ENCODE results near the gene RPS6KA5. TPM values are rescaled to one million over a fixed set of nuclear protein-coding genes. Genes with fewer than 3 reads are reported as not detected.

The RPS6KA5 gene
- total RNA-seq, 1 donor from 2014 or later = 8.0 TPM

DNA sequence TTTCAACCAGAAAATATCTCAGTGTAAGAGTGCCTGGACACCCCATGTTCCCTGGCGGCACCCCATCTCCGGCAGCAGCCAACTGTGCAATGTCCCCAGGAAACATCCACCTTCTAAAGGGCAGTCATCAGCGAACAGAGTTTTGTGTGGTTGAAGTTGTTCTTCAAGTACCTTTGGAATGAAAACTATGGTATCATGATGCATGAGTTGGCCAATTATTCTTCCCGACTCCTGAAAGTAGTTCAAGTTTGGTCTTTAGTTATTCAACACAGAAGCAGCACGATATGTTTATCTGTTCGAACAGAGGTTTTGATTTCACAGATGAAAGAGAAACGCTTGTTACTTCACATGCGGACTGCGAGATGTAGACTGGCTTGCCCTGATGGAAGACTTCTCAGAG lies 223.1 kb downstream of the RPS6KA5 start:
- DNase-seq (no peak), ATAC-seq (peak; percentile 40)
- H3K27me3 ChIP-seq = no peaks in the 10 kb centered on the region
- no peak overlapping the region for H3K27ac ChIP-seq
- peaks cover 6% of the 10 kb centered on the region for H3K4me1 ChIP-seq
- intact Hi-C loops (cut with DNase I) = no loop called here
- TF ChIP-seq, protein P1, sequence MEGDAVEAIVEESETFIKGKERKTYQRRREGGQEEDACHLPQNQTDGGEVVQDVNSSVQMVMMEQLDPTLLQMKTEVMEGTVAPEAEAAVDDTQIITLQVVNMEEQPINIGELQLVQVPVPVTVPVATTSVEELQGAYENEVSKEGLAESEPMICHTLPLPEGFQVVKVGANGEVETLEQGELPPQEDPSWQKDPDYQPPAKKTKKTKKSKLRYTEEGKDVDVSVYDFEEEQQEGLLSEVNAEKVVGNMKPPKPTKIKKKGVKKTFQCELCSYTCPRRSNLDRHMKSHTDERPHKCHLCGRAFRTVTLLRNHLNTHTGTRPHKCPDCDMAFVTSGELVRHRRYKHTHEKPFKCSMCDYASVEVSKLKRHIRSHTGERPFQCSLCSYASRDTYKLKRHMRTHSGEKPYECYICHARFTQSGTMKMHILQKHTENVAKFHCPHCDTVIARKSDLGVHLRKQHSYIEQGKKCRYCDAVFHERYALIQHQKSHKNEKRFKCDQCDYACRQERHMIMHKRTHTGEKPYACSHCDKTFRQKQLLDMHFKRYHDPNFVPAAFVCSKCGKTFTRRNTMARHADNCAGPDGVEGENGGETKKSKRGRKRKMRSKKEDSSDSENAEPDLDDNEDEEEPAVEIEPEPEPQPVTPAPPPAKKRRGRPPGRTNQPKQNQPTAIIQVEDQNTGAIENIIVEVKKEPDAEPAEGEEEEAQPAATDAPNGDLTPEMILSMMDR (IDR thresholded peaks at IDR 0.05) = no peak
- no peaks in the 10 kb centered on the region for H3K9me3 ChIP-seq
- H3K4me3 ChIP-seq = no peak overlapping the region
- no peaks in the 10 kb centered on the region for H3K36me3 ChIP-seq

DNA sequence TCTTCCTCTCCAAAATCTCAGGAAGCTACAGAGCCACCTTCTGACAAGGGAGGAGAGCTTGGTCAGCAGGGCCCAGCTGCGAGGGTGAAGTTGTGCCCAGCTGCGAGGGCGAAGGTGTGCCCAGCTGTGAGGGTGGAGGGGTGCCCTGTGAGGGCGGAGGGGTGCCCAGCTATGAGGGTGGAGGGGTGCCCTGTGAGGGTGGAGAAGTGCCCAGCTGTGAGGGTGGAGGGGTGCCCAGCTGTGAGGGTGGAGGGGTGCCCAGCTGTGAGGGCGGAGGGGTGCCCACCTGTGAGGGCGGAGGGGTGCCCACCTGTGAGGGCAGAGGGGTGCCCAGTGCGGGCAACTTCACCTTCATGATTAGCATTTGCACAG lies 223.8 kb downstream of the RPS6KA5 start:
- Histone ChIP-seq H3K36me3 (no peaks in the 10 kb centered on the region), H3K4me3 (no peak overlapping the region), H3K27me3 (no peaks in the 10 kb centered on the region), H3K27ac (no peak overlapping the region), H3K4me1 (peaks cover 6% of the 10 kb centered on the region), H3K9me3 (no peaks in the 10 kb centered on the region)
- no peak for ATAC-seq
- TF ChIP-seq, protein P1 (IDR thresholded peaks at IDR 0.05) = no peak
- DNase-seq = peak; percentile 51
- intact Hi-C loops (cut with DNase I) = no loop called here

DNA sequence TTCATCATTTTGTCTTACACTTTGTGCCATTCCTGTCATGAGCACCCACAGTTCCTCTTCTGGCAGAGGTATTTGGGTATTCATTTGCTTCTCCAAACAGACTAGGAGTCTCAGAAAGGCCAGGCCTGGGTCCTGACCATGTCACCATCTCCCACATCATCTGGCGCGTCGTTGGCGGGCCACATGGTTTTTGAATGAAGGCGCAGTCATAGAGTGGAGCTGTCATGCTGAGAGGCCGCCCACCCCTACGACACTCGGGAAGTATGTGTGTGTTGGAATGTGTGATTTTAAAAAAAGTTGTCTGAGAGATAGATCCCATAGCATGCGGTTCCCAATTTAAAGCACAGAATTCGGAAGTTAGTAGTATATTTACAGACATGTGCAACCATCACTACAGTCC lies 228.6 kb downstream of the RPS6KA5 start:
- Histone ChIP-seq H3K27ac (no peak overlapping the region), H3K36me3 (no peaks in the 10 kb centered on the region), H3K4me1 (peaks cover 13% of the 10 kb centered on the region), H3K9me3 (no peaks in the 10 kb centered on the region), H3K4me3 (no peak overlapping the region), H3K27me3 (no peaks in the 10 kb centered on the region)
- intact Hi-C loops (cut with DNase I) = no loop called here
- ATAC-seq = no peak
- TF ChIP-seq, protein P1 (IDR thresholded peaks at IDR 0.05) = no peak
- DNase-seq = peak; percentile 48

DNA sequence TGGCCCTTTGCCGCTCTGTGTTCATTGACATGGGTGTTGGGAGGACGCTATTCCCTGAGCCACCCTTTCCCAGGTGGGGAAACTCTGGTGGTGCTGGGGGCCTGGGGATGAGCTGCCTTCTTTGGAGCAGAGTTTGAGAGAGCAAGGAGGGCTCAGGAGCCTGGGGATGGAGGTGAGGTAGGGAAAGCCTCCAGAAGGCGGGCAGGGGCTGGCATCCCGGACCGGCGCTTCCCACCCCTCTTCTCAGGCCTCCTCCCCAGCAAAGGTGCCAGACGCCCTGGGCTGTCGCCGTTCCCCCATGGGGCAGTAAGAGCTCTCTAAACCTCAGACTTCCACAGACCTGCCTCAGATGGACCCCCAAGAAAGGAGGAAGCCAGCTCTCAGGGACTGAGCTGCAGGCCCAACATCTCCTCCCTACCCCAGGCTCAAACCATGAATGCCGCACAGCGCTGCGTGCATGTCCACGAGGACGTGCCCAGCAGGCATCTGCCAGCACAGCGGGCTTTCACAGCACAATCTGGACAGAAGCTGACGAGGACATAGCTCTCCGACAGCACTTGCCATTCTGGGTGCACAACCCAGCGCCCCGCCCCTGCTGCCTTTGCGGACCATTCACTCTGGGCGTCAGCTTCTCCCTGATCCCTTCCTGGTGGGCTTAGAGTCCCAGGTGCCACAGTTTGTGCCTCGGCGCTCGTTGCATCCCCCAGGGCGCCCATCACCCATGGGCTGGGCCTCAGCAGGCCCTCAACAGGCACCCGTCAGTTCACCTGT lies 229.3 kb downstream of the RPS6KA5 start:
- peaks cover 13% of the 10 kb centered on the region for H3K4me1 ChIP-seq
- no peaks in the 10 kb centered on the region for H3K36me3 ChIP-seq
- no peaks in the 10 kb centered on the region for H3K9me3 ChIP-seq
- TF ChIP-seq, protein P1 (IDR thresholded peaks at IDR 0.05) = no peak
- intact Hi-C loops (cut with DNase I) = no loop called here
- H3K4me3 ChIP-seq = no peak overlapping the region
- ATAC-seq = no peak
- no peaks in the 10 kb centered on the region for H3K27me3 ChIP-seq
- H3K27ac ChIP-seq = no peak overlapping the region
- peak; percentile 60 for DNase-seq

DNA sequence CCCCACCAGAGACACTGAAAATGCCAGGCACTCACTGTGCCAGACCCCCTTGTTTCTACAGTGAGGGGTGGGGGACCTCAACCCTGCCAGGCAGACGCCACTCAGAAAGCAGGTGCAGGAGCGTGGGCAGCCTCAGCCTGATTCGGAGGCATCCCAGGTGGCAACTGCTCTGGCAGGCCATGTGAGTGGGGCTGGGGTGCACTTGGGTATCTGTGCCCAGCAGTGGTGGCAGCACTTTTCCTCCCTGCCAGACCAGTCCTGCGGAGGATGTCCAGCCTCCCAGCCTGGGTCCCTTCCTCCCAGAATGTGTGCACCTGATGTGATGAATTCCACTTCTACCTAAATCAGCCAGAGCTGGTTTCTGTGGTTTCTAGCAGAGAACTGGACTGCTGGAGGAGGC lies 230.8 kb downstream of the RPS6KA5 start:
- H3K27ac ChIP-seq = peak overlapping the region; percentile 82
- H3K9me3 ChIP-seq = no peaks in the 10 kb centered on the region
- TF ChIP-seq, protein P1 (IDR thresholded peaks at IDR 0.05) = no peak
- H3K36me3 ChIP-seq = no peaks in the 10 kb centered on the region
- H3K27me3 ChIP-seq = no peaks in the 10 kb centered on the region
- H3K4me3 ChIP-seq = no peak overlapping the region
- intact Hi-C loops (cut with DNase I) = no loop called here
- no peak for ATAC-seq
- peak; percentile 44 for DNase-seq
- peaks cover 13% of the 10 kb centered on the region for H3K4me1 ChIP-seq
